HG03378 (cell line): ENCODE measurements around the gene DNAJC10.

ENCODE experiments used
- ATAC-seq: cut with Tn5 transposase; IDR thresholded peaks from one replicate; pipeline ENCODE4 v1.9.1; 2021; ENCODE audit warnings: mild to moderate bottlenecking, moderate library complexity; ENCODE audit not compliant: unreplicated experiment

DNAJC10 gene

GRCh38 chr2:182831101-182831500 lies 115.0 kb downstream of the DNAJC10 start:
- ATAC-seq: no peak

GRCh38 chr2:182831921-182832320 lies 115.9 kb downstream of the DNAJC10 start:
- no peak for ATAC-seq

GRCh38 chr2:182833084-182833854 lies 117.2 kb downstream of the DNAJC10 start:
- no peak for ATAC-seq

GRCh38 chr2:182834293-182834692 lies 118.2 kb downstream of the DNAJC10 start:
- no peak for ATAC-seq

GRCh38 chr2:182836451-182836850 lies 120.4 kb downstream of the DNAJC10 start:
- ATAC-seq: no peak
